DMS53 treated with DMSO at 0.1 percent for 48 hours (cell line): ENCODE measurements around the gene ABHD17C.
A peak's percentile ranks its signal among the peaks of the same experiment; 100 is the strongest.
"Not testable (repeated sequence)": the region's sequence is repeated elsewhere in the genome, so short reads cannot be mapped to it uniquely, and the experiment has no call there.

ENCODE experiments used
- DNase-seq: peaks from one replicate; lab custom pipeline; 2025; ENCODE audit not compliant: unreplicated experiment; lab: John Stamatoyannopoulos, UW

ABHD17C gene

DNA sequence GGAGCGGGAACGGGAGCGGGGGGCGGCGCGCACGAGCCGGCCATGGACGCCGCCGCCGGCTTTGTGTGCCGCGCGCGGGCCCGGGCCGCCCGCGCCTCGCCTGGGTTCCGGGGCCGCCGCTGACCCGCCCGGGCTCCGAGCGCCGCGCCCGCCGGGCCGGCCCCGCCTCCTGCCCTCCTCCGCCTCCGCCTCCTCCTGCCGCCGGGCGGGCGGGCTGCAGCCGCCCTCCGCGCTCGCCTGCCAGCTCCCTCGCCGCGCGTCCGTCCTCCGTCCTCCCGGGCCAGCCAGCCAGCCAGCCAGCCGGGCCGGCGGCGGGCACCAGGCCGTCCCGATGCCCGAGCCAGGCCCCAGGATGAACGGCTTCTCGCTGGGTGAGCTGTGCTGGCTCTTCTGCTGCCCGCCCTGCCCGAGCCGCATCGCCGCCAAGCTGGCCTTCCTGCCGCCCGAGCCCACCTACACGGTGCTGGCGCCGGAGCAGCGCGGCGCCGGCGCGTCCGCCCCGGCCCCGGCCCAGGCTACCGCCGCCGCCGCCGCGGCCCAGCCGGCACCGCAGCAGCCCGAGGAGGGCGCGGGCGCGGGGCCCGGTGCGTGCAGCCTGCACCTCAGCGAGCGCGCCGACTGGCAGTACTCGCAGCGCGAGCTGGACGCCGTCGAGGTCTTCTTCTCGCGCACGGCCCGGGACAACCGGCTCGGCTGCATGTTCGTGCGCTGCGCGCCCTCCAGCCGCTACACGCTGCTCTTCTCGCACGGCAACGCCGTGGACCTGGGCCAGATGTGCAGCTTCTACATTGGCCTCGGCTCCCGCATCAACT lies at the start of gene ABHD17C:
Gene ABHD17C, plus strand, starts transcription at position 212 of the 812 bp plus-strand sequence. Its CDS starts 120 bp downstream, at position 332.
- DNase-seq, result no peak

DNA sequence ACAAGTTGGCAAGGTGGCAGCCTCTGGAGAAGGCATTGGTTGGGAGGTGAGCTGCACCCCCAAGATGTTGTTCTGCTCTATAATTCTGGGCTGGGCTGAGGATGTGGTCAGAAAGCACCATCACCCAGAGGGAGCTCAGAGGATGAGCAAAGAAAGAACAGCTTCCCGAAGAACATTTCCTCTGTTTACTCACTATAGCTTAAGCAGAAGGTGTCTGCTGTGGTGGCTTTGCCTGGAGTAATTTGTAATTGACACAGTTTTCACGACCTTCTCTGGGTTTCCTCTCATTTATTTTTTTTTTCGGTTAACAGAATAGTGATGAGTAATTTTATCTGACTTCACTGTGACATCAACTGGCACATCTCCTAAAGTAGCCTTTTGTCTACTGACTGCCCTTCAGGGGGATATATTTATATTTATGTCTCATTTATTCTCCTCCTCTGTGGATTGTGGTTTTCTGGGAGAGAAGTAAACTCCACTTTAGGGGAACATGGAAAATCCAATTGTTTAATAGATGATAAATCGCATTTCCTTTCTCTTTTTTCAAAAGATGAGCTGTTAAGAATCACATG lies 49.5 kb upstream of the ABHD17C start:
- no peak for DNase-seq

DNA sequence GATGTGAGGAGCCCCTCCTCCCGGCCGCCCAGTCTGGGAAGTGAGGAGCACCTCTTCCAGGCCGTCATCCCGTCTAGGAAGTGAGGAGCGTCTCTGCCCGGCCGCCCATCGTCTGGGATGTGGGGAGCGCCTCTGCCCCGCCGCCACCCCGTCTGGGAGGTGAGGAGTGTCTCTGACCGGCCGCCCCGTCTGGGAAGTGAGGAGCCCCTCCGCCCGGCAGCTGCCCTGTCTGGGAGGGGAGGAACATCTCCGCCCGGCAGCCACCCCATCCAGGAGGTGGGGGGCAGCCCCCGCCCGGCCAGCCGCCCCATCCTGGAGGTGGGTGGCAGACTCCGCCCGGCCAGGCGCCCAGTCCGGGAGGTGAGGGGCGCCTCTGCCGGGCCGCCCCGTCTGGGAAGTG lies 47.7 kb upstream of the ABHD17C start:
- DNase-seq, result not testable (repeated sequence)

DNA sequence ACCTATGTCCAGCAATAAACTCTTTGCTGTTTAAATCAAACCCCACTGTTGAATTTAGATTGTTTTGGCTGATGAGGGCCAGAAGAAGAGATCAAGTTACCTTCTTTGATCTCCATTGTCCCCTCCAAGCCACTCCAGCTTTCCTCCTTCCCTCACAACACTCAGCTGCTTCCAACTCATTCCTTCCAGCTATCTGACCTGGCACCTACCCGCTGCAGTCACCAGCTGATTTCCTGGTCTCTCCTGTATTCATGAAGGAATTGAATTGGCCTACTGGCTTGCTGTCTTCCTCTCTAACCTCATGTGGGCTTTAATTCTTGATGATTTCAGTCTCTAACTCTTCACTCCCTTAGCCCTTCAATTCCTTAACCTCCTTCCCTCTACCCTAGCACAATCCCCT lies 40.8 kb upstream of the ABHD17C start:
- no peak for DNase-seq

DNA sequence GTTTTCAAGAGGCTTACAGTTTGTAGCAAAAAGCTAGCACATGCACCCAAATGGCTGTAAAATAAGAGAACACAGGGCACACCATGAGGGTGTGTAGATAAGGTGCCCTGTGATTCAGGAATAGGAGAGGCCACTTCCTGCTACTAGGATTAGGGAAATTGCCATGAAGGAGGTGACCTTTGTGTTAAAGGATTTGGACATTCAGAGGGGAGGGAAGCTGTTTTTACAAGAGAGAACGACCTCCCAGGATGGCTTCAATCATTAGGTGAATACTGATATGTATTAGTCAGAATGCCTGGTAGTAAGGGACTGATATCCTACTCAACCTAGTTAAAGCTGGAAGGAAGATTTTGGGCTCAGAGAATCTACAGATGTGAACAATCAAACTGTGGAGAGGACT lies 35.7 kb upstream of the ABHD17C start:
- DNase-seq, result no peak

DNA sequence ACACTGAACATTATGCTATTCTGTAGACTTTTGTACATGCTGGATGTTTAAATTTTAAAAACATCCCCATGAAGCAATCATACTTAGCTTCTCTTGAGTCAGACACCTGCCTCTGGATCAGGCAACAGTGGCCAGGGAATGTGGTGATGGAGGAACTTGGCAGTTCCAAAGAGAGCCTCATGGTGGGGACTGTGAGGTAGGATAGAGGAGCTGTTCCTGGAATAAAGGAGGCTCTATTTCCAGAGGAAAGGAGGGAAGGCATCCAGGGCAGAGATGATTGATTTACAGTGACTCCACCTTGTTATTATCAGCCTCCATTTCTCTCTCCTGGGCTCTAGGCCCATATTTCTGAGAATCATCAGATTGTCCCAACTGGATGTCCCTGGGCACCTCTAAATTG lies 35.0 kb upstream of the ABHD17C start:
- DNase-seq, result no peak

DNA sequence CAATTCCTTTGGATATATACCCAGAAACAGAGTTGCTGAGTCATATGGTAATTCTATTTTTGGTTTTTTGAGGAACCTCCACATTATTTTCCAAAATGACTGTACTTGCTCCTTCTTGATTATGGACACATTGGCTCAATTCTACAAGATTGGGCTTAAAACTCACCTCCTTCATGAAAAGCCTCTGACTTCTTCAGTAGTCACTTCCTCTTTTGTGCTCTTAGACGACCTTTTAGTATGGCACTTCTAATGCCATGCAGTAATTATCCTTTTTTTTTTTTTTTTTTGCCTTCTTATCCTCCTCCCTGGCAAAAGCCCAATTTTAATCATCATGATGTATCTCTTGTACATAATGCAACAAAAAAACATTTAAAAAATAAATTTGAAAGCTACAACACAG lies 33.0 kb upstream of the ABHD17C start:
- no peak for DNase-seq

DNA sequence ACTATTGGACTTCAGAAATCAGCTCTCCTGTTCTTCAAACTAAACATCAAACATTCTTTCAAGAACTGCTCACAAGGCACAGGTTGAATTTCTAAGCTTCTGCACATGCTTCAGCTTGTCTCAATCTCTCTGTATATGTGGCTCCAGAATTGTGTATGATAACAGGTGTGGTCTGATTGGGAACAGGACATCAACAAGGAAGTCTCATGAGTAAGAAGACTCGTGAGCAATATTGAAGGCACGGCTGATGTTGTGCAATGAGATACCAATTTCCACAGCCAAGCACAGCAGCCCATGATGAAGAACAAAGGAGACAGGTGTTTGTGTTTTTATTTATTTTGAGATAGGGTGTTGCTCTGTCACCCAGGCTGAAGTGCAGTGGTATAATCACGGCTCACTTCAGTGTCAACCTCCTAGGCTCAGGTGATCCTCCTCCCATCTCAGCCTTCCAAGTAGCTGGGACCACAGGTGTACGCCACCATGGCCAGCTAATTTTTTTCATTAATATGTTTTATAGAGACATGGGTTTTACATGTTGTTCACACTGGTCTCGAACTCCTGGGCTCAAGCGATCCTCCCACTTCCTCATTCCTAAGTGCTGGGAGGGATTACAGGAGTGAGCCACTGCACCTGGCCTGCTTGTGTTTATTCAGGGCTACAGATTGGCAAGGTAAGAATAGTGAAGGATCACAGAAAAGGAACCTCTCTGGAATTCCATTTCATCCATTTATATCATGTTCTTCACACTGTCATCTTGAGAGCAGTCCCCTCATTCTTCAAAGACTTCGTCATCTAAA lies 32.2 kb upstream of the ABHD17C start:
- DNase-seq, result no peak

DNA sequence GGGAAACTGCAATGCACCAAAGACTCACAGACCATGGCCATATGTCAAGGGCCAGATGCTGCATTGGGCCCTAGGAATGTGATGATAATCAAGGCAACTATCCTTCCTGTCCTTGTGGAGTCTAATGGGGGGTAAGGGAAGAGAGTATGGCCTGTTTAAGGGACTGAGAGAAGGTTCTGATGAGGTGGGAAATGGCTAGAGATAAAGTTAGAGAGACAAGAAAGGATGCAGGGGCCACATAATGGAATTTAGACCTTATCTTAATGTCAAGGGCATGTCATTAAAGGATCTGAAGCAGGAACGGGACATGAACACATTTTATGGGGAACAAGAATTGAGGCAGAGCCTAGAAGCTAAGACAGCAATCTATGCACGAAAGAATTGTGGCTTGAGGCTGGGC lies 30.0 kb upstream of the ABHD17C start:
- DNase-seq, result no peak

DNA sequence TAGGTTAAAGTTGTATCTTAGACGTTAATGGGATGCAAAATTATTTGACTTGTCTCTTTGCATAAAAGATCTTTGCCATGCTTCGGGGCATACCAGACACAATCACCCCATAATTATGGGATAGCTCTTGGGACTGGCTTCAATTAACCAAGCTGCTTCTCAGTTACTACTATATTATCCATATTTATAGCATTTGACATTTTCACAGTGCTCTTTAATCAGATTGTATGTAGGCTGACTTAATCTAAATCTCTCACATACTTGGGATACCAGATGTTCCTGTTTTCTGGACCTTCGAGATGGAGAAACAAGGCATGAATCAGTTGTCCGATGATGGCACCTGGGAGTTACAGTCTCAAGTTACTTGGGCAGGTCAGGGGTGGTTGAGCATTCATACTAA lies 27.2 kb upstream of the ABHD17C start:
- DNase-seq, result no peak

DNA sequence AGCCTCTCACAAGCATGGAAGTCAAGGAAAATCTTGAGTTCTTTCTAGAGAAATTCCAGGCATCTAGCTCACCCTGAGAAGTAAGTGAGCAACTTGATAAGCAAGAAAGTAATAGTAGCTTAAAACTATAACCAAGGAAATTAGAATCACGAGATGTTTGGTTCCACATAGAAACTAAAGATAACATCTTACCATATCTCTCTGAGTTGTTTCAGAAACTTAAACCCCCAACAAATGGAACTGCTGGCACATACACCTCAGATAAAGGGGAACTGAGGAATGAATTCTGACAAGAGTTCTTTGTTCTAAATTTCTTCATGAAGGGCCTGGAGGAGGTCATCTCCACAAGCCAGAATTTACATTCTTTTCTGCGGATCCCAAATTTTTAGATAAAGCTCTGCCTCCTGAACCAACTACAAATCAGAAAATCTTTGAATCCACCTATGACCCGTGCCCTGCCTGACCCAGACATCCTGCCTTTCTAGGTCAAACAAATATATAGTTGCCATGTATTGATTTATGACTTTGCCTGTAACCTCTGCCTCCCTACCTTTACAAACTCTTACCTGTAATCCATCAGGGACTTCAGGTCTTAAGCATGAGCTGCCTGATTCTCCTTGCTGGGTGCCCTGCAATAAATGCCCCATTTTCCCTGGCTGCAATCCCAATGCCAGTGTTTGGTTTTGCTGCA lies 26.4 kb upstream of the ABHD17C start:
- DNase-seq, result no peak

DNA sequence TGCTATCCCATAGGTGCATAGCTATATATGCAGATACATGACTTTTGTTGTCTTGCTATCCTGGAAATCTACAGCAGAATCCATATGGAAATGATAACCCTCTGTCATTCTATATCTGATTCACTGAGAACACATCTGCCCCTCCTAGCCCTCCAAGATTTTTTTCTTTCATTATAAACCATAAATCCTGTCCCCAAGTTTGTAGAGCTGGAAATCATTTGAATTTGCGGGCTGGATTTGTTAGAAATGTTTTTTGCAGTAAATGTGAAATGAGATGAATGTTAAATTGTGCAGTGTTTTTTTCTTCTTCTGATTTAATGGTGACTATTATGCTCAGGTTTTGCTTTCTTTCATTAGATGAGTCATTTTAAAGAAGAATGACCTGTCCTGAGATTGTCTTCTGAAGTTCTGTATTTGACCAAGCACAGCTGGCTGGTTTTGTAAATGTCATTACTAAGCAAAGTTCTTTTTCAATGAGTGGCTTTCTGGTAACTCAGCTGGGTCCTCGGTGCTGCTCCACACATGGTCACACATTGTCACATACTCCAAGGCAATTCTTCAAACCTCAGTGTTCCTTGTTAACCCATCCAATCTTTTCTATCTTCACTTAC lies 25.3 kb upstream of the ABHD17C start:
- peak; percentile 14 for DNase-seq

DNA sequence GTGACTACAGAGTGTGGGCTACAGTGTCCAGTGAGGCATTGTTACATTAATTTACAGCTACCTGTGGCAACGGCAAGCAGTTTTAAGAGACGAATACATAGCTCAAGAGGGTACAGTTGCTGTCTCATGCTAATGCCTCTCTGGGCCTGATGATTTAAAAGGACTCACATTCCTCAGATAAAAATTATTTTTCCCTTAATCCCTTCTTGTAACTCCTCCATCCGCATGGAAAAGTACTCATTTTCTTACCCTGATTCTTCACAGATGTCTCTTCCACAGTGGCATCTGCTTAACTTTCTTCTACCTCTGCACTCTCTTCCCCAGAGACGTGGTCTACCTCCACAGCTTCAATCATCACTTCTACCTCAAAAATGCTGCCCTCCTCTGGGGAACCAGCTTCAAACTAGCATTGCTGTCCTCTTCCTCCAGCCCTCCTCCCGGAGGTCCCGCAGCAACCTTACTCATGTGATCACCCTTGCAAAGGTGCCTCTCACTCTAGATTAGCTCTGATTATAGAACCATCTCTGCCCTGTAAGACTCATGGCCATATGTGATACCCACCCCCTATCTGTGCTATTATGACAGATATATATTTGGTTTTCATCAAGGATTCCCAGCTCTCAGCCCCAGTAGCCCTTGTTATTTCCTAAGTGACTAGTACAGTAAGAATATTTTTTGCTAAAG lies 21.4 kb upstream of the ABHD17C start:
- DNase-seq, result no peak

DNA sequence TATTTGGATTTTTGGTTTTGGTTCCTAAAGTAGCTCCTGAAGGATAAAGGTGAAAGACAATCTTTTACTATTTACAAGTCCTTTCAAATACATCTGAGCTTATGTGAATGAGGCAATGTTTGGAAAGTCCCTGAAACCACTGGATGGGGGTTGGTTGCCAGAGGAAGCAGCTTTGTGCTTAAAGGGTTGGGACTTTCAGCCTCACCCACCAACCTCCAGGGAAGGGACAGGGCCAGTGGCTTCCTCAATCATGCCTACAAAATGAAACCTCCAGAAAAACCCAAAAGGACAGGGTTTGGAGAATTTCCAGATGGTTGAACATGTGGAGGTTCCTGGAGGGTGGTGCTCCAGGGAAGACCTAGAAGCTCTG lies 20.9 kb upstream of the ABHD17C start:
- no peak for DNase-seq

DNA sequence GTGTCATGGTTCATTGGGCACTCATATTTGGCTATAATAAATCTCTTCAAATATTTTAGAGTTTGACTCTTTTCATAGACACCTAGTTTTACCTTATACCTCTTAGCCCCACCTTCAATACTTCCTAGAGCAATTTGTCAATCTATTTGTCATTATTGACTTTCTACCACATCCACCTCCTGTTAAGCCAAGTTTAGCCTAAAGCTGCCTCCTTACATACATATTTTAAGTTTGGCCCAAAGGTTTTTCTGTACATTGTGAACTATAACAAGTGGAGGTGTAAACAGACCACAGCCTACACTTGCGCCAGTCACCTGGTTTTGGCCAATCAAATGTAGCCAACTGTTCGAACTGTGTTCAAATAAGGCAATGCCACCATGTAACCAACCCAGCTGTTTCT lies 18.1 kb upstream of the ABHD17C start:
- no peak for DNase-seq

DNA sequence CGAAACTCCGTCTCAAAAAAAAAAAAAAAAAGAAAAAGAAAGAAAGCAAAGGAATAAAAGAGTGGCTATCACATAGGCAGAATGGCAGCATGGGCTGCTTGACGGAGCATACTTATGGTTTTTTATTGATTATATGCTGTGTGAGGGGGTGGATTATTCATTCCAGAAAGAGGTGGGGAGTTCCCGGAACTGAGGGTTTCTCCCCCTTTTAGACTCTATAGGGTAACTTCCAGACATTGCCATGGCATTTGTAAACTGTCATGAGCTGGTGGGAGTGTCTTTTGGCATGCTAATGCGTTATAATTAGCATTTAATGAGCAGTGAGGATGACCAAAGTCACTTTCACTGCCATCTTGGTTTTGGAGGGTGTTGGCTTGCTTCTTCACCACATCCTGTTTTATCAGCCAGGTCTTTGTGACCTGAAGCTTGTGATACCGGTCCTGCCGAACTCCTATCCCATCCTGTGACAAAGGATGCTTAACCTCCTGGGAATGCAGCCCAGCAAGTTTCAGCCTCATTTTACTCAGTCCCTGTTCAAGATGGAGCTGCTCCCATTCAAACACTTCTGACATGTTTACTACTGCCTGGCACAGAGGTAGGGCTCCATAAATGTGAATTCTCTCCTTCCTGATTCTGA lies 15.8 kb upstream of the ABHD17C start:
- no peak for DNase-seq

DNA sequence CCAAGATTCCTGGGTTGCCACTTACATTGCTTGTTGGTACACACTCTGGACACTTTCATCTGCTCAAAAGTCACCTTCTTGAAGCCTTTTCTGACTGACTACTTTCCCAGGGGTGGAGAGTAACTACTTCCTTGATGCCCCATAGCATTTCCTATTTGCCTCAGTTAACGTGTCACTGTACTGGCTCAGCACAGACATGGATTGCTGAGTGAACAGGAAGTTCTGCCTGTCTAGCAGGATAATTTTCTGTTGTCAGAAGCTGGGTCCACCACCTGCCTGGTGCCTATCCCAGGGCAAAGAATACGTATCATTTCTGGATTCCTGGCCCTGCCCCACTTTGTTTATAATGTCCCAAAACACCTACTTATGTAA lies 15.3 kb upstream of the ABHD17C start:
- peak; percentile 19 for DNase-seq

DNA sequence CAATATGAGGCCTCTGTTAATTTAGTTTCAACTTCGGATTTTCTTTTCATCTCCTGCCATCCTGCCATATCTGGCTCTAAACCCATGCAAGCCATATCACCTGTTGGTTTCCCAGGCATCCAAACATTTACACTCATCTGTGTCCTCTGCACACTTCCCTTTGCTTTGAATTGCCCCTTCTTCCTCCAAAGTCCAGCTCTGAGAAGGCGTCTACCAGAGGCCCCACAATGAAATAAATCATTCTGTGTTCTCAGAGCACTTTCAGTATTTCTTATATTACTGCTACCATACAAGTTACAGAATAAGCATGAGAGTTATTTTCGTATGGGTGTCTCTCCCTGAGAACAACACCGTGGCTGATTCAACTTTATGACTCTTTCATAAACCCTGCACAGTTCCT lies 12.9 kb upstream of the ABHD17C start:
- DNase-seq, result no peak

DNA sequence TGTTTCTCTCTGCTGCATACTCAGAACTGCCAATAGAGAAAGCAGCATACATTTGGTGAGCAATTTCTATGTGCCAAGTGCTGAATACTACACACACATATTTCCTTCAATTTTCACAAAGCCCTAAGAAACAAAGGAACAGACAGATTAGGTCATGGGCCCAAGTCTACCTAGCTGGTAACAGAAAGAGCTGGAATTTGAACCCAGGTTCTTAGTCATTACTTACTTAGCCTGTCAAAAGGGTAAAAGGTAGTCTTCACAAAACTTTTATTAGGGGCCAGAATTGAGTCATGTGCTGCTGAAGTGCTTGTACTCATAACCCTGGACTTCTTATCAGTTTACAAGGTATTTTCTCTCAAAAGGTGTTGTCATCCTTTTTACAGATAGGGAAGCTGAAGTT lies 10.4 kb upstream of the ABHD17C start:
- no peak for DNase-seq

DNA sequence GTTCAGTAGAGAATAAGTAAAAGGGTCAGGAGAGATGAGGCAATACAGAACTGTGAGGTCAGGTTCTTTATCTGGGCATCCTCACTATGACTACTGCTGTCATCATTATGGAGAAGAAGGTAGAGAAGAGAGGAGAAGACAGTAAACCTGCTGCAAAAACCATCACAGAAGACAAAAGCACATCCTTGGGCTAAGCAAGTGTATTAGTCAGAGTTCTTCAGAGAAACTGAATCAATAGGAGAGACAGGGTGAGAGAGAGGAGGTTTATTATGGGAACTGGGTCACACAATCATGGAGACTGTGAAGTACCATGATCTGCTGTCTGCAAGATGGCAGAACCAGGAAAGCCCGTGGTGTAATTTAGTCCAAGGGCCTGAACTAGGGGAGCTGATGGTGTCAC lies 9.5 kb upstream of the ABHD17C start:
- no peak for DNase-seq
